ENCODE data around the gene ARNT2. TPM values are rescaled to one million over a fixed set of nuclear protein-coding genes. Genes with fewer than 3 reads are reported as not detected.

The ARNT2 gene
- total RNA-seq, 5 donors from 2014 or later (not counting 1 experiment from before 2014, with no cell fraction given), result 0.18 TPM; not detected in 4

DNA sequence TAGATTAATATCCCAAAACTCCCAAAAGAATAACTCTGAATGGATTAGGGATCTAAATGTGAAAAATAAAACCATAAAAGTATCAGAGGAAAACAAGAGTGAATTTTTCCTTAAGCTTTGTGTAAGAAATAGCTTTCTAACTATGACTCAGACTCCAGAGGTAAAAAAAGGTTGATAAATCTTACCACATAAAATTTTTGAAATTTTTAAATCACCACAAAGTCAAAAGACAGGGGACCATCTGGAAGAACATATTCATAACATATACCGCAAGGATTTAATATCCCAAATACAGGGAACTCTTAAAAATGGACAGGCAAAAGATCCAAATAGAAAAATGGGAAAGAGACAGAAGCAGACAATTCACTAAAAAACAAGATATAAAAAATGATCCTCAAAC, 145.0 kb downstream of the ARNT2 start:
- ATAC-seq (replicated peaks in 1 of 4), result no peak
- CTCF ChIA-PET, result no interaction called here

DNA sequence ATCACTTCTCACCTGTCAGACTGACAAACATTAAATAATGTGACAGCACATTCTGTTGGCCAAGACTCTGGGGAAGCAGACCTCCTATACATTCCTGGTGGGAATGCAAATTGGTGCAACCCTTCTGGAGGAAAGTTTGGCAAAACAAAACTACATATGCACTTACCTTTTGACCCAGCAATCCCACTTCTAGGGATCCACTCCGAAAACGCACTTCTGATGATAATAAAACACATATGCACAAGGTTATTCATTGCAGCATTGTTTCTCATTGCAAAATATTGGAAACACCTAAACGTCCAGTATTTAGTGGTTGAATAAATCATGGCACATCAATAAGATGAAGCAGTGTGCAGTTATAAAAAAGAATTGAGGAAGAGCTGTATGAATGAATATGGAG, 145.5 kb downstream of the ARNT2 start:
- Mint-ChIP-seq H3K9me3 (no peaks in the 10 kb centered on the region), H3K4me1 (no peaks in the 10 kb centered on the region), H3K4me3 (no peak overlapping the region), H3K36me3 (no peaks in the 10 kb centered on the region), H3K27me3 (peaks cover 8 to 26% of the 10 kb centered on the region in 2 donors), H3K27ac (no peak overlapping the region)
- DNase-seq, result no peak
- CTCF ChIA-PET, result no interaction called here
- WGBS (ENCODE audit: insufficient coverage), result 20% methylated on average over 1 of the region's 3 CpGs
- no peak overlapping the region for H3K27ac ChIP-seq (ENCODE audit: low read length)
- H3K9me3 ChIP-seq, result no peaks in the 10 kb centered on the region
- ATAC-seq (replicated peaks in 1 of 4), result no peak
- H3K4me1 ChIP-seq (ENCODE audit: control insufficient read depth in 1 of 2, extremely low read depth in 1 of 2, insufficient read depth in 2 of 2, low read length in 2 of 2), result no peaks in the 10 kb centered on the region
- no peaks in the 10 kb centered on the region for H3K36me3 ChIP-seq (ENCODE audit: control insufficient read depth in 2 of 2, extremely low read depth in 1 of 2, insufficient read depth in 1 of 2, low read length in 1 of 2)
- H3K4me3 ChIP-seq (ENCODE audit: control insufficient read depth in 1 of 2, extremely low read depth in 1 of 2, low read length in 1 of 2), result no peak overlapping the region
- POLR2A ChIA-PET, result no interaction called here
- peaks cover 0 to 5% of the 10 kb centered on the region in 2 experiments for H3K27me3 ChIP-seq (replicated peaks in 1 of 2; ENCODE audit: control insufficient read depth in 2 of 2, extremely low read depth in 1 of 2, insufficient read depth in 2 of 2, low read length in 1 of 2)

More for the DNA sequence above, 145.0 kb downstream of the ARNT2 start:
- no CpG with 5 or more reads among the region's 1 CpG for WGBS (ENCODE audit: insufficient coverage)
- Histone ChIP-seq H3K4me3 (ENCODE audit: control insufficient read depth in 1 of 2, extremely low read depth in 1 of 2, low read length in 1 of 2) (no peak overlapping the region), H3K4me1 (ENCODE audit: control insufficient read depth in 1 of 2, extremely low read depth in 1 of 2, insufficient read depth in 2 of 2, low read length in 2 of 2) (no peaks in the 10 kb centered on the region), H3K27ac (ENCODE audit: low read length) (no peak overlapping the region), H3K27me3 (replicated peaks in 1 of 2; ENCODE audit: control insufficient read depth in 2 of 2, extremely low read depth in 1 of 2, insufficient read depth in 2 of 2, low read length in 1 of 2) (peaks cover 0 to 5% of the 10 kb centered on the region in 2 experiments), H3K36me3 (ENCODE audit: control insufficient read depth in 2 of 2, extremely low read depth in 1 of 2, insufficient read depth in 1 of 2, low read length in 1 of 2) (no peaks in the 10 kb centered on the region), H3K9me3 (no peaks in the 10 kb centered on the region)
- H3K36me3 Mint-ChIP-seq, result no peaks in the 10 kb centered on the region
- H3K4me1 Mint-ChIP-seq, result no peaks in the 10 kb centered on the region
- DNase-seq, result no peak
- H3K9me3 Mint-ChIP-seq, result peaks cover 0 to 4% (median 0%) of the 10 kb centered on the region in 3 donors
- POLR2A ChIA-PET, result no interaction called here
- H3K27ac Mint-ChIP-seq, result no peak overlapping the region
- H3K4me3 Mint-ChIP-seq, result no peak overlapping the region
- H3K27me3 Mint-ChIP-seq, result peaks cover 12 to 30% of the 10 kb centered on the region in 2 donors

DNA sequence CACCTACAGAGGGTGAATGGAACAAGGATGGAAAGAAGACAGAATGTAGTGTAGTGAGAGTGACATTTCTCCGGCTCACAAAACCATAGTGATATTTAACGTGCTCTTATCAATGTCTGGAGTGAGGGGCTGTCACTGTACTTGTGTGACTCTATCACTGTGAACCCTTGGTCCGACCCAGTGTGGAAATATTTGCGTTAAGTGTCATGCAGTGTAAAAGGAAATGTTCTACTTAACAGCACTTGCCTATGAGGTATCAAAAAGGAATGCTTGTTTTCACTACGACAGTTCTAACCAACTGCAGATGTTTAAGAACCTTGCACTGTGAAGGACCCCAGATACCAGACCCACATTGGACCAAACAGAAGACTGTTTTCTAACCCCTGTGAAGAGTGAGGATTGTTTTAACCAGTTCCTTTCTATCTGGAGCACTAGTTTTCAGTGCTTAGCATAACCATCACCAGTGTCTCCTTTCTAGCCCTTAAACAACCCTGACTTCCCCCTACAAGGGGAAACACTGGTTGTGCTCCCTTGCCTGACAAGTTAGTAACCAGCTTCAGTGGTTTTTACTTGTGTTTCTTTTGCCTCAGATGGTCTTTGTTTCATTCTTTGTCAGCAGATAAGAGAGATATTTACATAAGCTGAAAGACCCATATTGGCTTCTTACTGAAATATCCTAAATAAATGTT, 146.2 kb downstream of the ARNT2 start:
- H3K27me3 ChIP-seq (replicated peaks in 1 of 2; ENCODE audit: control insufficient read depth in 2 of 2, extremely low read depth in 1 of 2, insufficient read depth in 2 of 2, low read length in 1 of 2), result peaks cover 0 to 5% of the 10 kb centered on the region in 2 experiments
- ATAC-seq (replicated peaks in 1 of 4) (no peak), DNase-seq (no peak)
- no peaks in the 10 kb centered on the region for H3K4me1 ChIP-seq (ENCODE audit: control insufficient read depth in 1 of 2, extremely low read depth in 1 of 2, insufficient read depth in 2 of 2, low read length in 2 of 2)
- 66% methylated on average over 2 of the region's 5 CpGs for WGBS (ENCODE audit: insufficient coverage)
- H3K4me3 ChIP-seq (ENCODE audit: control insufficient read depth in 1 of 2, extremely low read depth in 1 of 2, low read length in 1 of 2), result no peak overlapping the region
- Mint-ChIP-seq H3K4me1 (no peaks in the 10 kb centered on the region), H3K27ac (no peak overlapping the region), H3K36me3 (no peaks in the 10 kb centered on the region), H3K9me3 (no peaks in the 10 kb centered on the region), H3K4me3 (no peak overlapping the region), H3K27me3 (peaks cover 12 to 30% of the 10 kb centered on the region in 2 donors)
- H3K36me3 ChIP-seq (ENCODE audit: control insufficient read depth in 2 of 2, extremely low read depth in 1 of 2, insufficient read depth in 1 of 2, low read length in 1 of 2), result no peaks in the 10 kb centered on the region
- POLR2A ChIA-PET, result no interaction called here
- H3K27ac ChIP-seq (ENCODE audit: low read length), result no peak overlapping the region
- H3K9me3 ChIP-seq, result no peaks in the 10 kb centered on the region
- CTCF ChIA-PET, result no interaction called here

DNA sequence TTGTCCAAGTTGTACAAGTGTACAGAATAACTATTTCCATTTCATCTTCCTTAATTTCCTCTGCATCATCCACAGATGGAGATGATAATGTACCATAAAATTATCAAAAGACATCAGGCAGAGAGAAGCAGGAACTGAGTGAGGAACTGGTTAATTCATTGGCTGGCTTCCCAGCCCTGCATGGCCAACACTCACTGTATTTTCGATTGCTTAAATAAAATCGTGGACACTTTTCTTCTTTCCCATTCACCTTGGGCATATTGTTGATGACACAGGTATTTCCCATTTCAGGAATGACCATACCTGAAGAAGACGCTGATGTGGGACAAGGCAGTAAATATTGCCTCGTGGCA, 146.7 kb downstream of the ARNT2 start:
- Mint-ChIP-seq H3K36me3 (no peaks in the 10 kb centered on the region), H3K9me3 (no peaks in the 10 kb centered on the region)
- CTCF ChIA-PET, result no interaction called here

DNA sequence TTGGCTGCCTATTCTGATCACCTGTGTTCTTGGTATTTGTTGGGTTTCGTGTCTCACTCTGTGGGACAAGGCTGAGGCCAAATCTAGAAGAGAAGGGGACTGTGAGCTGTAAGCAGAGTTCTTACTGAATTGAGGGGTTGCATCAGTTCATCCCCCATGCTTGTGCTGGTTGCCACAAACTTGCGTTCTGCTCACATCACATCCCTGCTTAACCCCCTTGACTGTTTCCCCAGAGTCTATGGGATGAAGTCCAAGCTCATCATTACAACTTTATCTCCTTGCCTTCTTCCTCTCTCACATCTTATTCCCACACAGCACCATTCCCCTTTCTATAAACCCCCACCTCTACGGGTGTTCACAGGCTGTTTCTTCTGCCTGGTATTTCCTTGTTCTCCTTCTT, 147.2 kb downstream of the ARNT2 start:
- 71% methylated on average over 3 of the region's 3 CpGs for WGBS (ENCODE audit: insufficient coverage)
- Histone ChIP-seq H3K27me3 (replicated peaks in 1 of 2; ENCODE audit: control insufficient read depth in 2 of 2, extremely low read depth in 1 of 2, insufficient read depth in 2 of 2, low read length in 1 of 2) (peaks cover 0 to 7% of the 10 kb centered on the region in 2 experiments), H3K4me1 (ENCODE audit: control insufficient read depth in 1 of 2, extremely low read depth in 1 of 2, insufficient read depth in 2 of 2, low read length in 2 of 2) (no peaks in the 10 kb centered on the region), H3K9me3 (no peaks in the 10 kb centered on the region), H3K4me3 (ENCODE audit: control insufficient read depth in 1 of 2, extremely low read depth in 1 of 2, low read length in 1 of 2) (no peak overlapping the region), H3K36me3 (ENCODE audit: control insufficient read depth in 2 of 2, extremely low read depth in 1 of 2, insufficient read depth in 1 of 2, low read length in 1 of 2) (no peaks in the 10 kb centered on the region), H3K27ac (ENCODE audit: low read length) (no peak overlapping the region)
- DNase-seq (no peak), ATAC-seq (replicated peaks in 1 of 4) (no peak)
- Mint-ChIP-seq H3K4me3 (no peak overlapping the region), H3K4me1 (no peaks in the 10 kb centered on the region), H3K27ac (no peak overlapping the region), H3K27me3 (peaks cover 9 to 26% of the 10 kb centered on the region in 2 donors), H3K36me3 (no peaks in the 10 kb centered on the region), H3K9me3 (no peaks in the 10 kb centered on the region)
- CTCF ChIA-PET, result no interaction called here
- POLR2A ChIA-PET, result no interaction called here

More for the DNA sequence above, 146.7 kb downstream of the ARNT2 start:
- ATAC-seq (replicated peaks in 1 of 4) (no peak), DNase-seq (no peak)
- H3K27ac Mint-ChIP-seq, result no peak overlapping the region
- H3K27me3 ChIP-seq (replicated peaks in 1 of 2; ENCODE audit: control insufficient read depth in 2 of 2, extremely low read depth in 1 of 2, insufficient read depth in 2 of 2, low read length in 1 of 2), result peaks cover 0 to 10% of the 10 kb centered on the region in 2 experiments
- H3K27me3 Mint-ChIP-seq, result peaks cover 12 to 29% of the 10 kb centered on the region in 2 donors
- no peaks in the 10 kb centered on the region for H3K4me1 Mint-ChIP-seq
- no peaks in the 10 kb centered on the region for H3K4me1 ChIP-seq (ENCODE audit: control insufficient read depth in 1 of 2, extremely low read depth in 1 of 2, insufficient read depth in 2 of 2, low read length in 2 of 2)
- no peaks in the 10 kb centered on the region for H3K9me3 ChIP-seq
- WGBS (ENCODE audit: insufficient coverage), result 69% methylated on average over 2 of the region's 4 CpGs
- POLR2A ChIA-PET, result no interaction called here
- H3K4me3 ChIP-seq (ENCODE audit: control insufficient read depth in 1 of 2, extremely low read depth in 1 of 2, low read length in 1 of 2), result no peak overlapping the region
- H3K27ac ChIP-seq (ENCODE audit: low read length), result no peak overlapping the region
- no peak overlapping the region for H3K4me3 Mint-ChIP-seq
- no peaks in the 10 kb centered on the region for H3K36me3 ChIP-seq (ENCODE audit: control insufficient read depth in 2 of 2, extremely low read depth in 1 of 2, insufficient read depth in 1 of 2, low read length in 1 of 2)

DNA sequence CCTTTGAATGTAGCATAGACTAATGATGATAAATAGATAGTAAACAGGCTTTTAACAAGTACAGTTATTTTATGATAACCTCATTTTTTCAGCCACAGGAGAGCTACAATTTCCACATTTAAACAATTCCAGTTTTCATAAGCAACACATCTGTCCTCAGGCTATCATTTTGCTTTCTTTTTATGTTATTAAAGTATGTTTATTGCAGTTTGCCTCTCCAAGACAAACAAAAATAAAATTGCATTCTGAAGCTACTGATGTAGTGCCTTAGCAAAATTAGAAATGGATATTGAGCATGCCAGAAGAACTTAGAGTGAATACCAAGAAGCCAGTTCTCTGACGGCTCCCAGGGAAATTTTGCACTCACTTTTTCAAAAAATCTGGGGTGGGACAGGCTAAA, 150.4 kb downstream of the ARNT2 start:
- H3K4me1 Mint-ChIP-seq, result no peaks in the 10 kb centered on the region
- POLR2A ChIA-PET, result no interaction called here
- CTCF ChIA-PET, result no interaction called here
- peaks cover 0 to 13% of the 10 kb centered on the region in 2 experiments for H3K27me3 ChIP-seq (replicated peaks in 1 of 2; ENCODE audit: control insufficient read depth in 2 of 2, extremely low read depth in 1 of 2, insufficient read depth in 2 of 2, low read length in 1 of 2)
- H3K4me1 ChIP-seq (ENCODE audit: control insufficient read depth in 1 of 2, extremely low read depth in 1 of 2, insufficient read depth in 2 of 2, low read length in 2 of 2), result no peaks in the 10 kb centered on the region
- no peaks in the 10 kb centered on the region for H3K9me3 Mint-ChIP-seq
- H3K27me3 Mint-ChIP-seq, result peaks cover 9 to 31% of the 10 kb centered on the region in 2 donors
- no peaks in the 10 kb centered on the region for H3K36me3 Mint-ChIP-seq
- ATAC-seq (replicated peaks in 1 of 4), result no peak
- H3K4me3 ChIP-seq (ENCODE audit: control insufficient read depth in 1 of 2, extremely low read depth in 1 of 2, low read length in 1 of 2), result no peak overlapping the region
- no peaks in the 10 kb centered on the region for H3K9me3 ChIP-seq
- DNase-seq, result no peak
- H3K27ac Mint-ChIP-seq, result no peak overlapping the region
- H3K4me3 Mint-ChIP-seq, result no peak overlapping the region
- no peaks in the 10 kb centered on the region for H3K36me3 ChIP-seq (ENCODE audit: control insufficient read depth in 2 of 2, extremely low read depth in 1 of 2, insufficient read depth in 1 of 2, low read length in 1 of 2)
- WGBS (ENCODE audit: insufficient coverage), result 75% methylated on average over 1 of the region's 1 CpG
- no peak overlapping the region for H3K27ac ChIP-seq (ENCODE audit: low read length)
